HL-60 (cell line): ENCODE data around the gene MLLT6.

Experiments
- DNase-seq, 2 experiments: peaks; one replicate each; pipeline ENCODE4 v3.0.0-alpha.2; 2010 to 2020; ENCODE audit warnings: low read depth in 1 of 2, low spot score in 1 of 2
- H3K27ac ChIP-seq: fragments of 250-450 bp; sonication (Bioruptor Pico); replicated peaks from 2 replicates; pipeline ENCODE4 v1.5.1; 2020; ENCODE audit warnings: mild to moderate bottlenecking, moderate library complexity
- H3K27me3 ChIP-seq: fragments of 250-450 bp; sonication (Bioruptor Pico); 2 replicates; pipeline ENCODE4 v1.5.1; 2021; ENCODE audit warnings: mild to moderate bottlenecking, moderate library complexity; ENCODE audit not compliant: insufficient read depth, poor library complexity, severe bottlenecking
- H3K4me3 ChIP-seq: replicated peaks from 2 replicates; pipeline ENCODE4 v1.5.1; 2011; ENCODE audit warnings: mild to moderate bottlenecking, control low read depth, low read length; ENCODE audit not compliant: insufficient read depth
- GABPA ChIP-seq: IDR thresholded peaks from 2 replicates; pipeline ENCODE4 v1.6.1; 2012; ENCODE audit warnings: low read depth
- POLR2AphosphoS5 ChIP-seq: IDR thresholded peaks from 2 replicates; pipeline ENCODE4 v1.6.1; 2012; ENCODE audit warnings: low read depth
- SPI1 ChIP-seq: IDR thresholded peaks from 2 replicates; pipeline ENCODE4 v1.6.1; 2012; ENCODE audit warnings: low read depth, mild to moderate bottlenecking, borderline replicate concordance
- TF ChIP-seq, protein P1 (sequence below): IDR thresholded peaks from 2 replicates; pipeline ENCODE4 v1.6.1; 2012; ENCODE audit warnings: low read depth; ENCODE audit not compliant: insufficient replicate concordance
- TF ChIP-seq, protein P2 (sequence below): IDR thresholded peaks from one replicate; pipeline ENCODE4 v1.5.1; 2011; ENCODE audit warnings: low read length, control low read depth, inconsistent platforms; ENCODE audit not compliant: insufficient read depth

The MLLT6 gene

DNA sequence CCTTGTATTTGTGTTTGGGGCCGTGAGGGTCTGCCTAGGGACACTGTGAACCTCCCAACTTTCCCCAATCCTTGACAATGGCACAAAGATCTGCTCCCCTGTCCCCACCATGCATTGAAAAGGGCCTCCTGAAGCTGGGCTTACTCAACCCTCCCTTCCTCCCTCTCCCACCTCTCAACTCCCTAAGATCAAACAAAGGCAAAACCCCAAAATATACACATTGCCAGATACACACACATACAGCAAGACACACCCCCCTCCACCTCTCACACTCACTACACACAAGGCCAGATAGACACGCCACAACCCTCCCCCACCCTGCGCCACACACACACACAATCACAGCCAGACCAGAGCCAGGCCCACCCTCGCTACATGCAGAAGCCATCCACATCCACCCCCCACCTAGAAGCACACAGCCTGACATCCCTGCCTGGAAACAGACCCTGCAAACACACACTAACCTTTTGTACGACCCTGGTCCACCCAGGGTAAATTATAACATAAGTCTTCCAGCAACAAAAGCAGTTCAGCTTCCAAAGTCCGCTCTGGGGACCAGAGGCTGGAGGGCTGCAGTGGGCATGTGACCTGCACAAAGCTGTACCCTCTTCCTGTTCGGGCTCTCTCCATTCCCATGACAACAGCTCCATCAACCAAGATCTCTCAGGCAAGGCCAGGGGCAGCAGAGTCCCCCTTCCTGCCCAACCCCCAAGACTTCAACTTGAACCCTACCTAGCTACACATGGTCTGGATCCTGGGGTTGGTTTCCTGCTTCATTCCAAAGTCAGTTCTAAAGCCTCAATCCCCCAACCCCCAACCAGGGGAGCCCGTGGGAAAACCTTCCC lies 41.2 kb downstream of the MLLT6 start:
- TF ChIP-seq SPI1 (no peak), GABPA (no peak), POLR2AphosphoS5 (no peak)
- TF ChIP-seq, protein P1, sequence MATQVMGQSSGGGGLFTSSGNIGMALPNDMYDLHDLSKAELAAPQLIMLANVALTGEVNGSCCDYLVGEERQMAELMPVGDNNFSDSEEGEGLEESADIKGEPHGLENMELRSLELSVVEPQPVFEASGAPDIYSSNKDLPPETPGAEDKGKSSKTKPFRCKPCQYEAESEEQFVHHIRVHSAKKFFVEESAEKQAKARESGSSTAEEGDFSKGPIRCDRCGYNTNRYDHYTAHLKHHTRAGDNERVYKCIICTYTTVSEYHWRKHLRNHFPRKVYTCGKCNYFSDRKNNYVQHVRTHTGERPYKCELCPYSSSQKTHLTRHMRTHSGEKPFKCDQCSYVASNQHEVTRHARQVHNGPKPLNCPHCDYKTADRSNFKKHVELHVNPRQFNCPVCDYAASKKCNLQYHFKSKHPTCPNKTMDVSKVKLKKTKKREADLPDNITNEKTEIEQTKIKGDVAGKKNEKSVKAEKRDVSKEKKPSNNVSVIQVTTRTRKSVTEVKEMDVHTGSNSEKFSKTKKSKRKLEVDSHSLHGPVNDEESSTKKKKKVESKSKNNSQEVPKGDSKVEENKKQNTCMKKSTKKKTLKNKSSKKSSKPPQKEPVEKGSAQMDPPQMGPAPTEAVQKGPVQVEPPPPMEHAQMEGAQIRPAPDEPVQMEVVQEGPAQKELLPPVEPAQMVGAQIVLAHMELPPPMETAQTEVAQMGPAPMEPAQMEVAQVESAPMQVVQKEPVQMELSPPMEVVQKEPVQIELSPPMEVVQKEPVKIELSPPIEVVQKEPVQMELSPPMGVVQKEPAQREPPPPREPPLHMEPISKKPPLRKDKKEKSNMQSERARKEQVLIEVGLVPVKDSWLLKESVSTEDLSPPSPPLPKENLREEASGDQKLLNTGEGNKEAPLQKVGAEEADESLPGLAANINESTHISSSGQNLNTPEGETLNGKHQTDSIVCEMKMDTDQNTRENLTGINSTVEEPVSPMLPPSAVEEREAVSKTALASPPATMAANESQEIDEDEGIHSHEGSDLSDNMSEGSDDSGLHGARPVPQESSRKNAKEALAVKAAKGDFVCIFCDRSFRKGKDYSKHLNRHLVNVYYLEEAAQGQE = no peak
- TF ChIP-seq, protein P2, sequence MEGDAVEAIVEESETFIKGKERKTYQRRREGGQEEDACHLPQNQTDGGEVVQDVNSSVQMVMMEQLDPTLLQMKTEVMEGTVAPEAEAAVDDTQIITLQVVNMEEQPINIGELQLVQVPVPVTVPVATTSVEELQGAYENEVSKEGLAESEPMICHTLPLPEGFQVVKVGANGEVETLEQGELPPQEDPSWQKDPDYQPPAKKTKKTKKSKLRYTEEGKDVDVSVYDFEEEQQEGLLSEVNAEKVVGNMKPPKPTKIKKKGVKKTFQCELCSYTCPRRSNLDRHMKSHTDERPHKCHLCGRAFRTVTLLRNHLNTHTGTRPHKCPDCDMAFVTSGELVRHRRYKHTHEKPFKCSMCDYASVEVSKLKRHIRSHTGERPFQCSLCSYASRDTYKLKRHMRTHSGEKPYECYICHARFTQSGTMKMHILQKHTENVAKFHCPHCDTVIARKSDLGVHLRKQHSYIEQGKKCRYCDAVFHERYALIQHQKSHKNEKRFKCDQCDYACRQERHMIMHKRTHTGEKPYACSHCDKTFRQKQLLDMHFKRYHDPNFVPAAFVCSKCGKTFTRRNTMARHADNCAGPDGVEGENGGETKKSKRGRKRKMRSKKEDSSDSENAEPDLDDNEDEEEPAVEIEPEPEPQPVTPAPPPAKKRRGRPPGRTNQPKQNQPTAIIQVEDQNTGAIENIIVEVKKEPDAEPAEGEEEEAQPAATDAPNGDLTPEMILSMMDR = no peak
- Histone ChIP-seq H3K27me3 (peaks cover 43% of the 10 kb centered on the region), H3K27ac (no peak overlapping the region), H3K4me3 (no peak overlapping the region)
- DNase-seq = no peak

DNA sequence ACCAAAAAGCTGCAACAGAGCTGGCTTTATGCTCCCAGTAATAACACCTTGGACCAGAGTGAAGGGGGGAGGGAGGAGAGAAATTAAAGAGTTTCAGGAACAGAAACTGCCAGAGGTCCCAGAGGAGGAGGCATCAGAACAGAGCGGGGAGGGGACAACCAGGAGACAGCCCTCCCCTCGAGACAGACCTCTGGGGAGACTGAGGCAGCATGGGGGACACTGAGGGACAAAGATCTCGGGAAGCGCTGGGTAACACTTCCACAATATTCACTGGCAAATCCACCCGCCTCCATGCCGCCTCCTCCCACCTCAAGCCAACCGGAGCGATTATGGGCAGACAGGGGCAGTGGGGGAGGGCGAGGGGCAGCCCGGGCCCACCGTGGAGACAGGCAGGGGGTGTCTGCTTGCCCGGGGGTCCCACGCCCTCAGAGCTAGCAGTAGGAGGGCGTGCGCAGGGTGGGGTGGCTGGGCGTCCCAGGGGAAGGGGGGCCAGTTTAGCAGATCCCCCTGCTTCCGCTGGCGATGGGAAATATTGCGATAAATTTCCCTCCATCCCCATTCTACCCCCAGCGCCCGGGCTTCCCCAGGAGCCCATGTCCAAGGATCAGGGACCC lies 41.9 kb downstream of the MLLT6 start:
- TF ChIP-seq POLR2AphosphoS5 = no peak
- TF ChIP-seq, protein P2 = no peak
- TF ChIP-seq, protein P1 = no peak
- no peak for TF ChIP-seq GABPA
- TF ChIP-seq SPI1 = no peak
- Histone ChIP-seq H3K4me3 (peak overlapping the region; percentile 52), H3K27ac (no peak overlapping the region), H3K27me3 (peaks cover 45% of the 10 kb centered on the region)
- DNase-seq = no peak

DNA sequence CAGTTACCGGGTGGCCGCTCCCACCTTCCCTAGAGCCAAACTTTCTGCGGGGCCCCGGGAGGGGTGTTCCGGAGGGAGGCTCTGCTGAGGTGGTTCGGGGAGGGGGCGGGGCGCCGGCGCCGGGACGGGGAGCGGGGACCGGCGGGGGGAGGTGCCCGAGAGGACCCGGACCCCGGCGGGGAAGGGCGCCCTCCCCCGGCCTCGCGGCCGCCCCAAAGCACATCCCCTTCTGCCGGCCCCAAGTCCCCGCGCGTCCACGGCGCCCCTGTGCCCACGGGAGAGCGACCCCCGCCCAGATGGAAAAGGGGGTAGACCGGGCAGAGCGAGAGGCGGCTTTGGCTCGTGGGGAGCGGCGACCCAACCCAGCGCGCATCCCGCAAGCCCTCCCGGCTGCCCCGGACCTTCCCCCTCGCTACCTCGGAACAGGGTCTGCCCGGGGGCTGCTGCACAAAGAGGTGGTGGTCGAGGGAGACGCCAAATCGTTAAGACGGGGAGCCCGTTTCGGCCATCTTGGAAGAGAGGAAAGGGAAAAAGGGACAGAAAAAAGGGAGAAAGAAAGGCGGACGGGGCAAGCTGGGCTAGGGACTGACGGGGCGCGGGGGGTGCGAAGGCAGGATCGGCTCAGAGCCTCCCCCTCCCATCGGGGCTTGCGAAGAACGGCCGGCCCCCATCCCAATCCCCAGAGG lies 42.5 kb downstream of the MLLT6 start:
- no peak overlapping the region for H3K27ac ChIP-seq
- peaks cover 45% of the 10 kb centered on the region for H3K27me3 ChIP-seq
- peak overlapping the region; percentile 52 for H3K4me3 ChIP-seq
- no peak for DNase-seq
- TF ChIP-seq SPI1 (no peak), GABPA (no peak), POLR2AphosphoS5 (no peak)
- TF ChIP-seq, protein P1 = no peak
- TF ChIP-seq, protein P2 = no peak
